Right lobe of liver (tissue), 4 donors: Measurements from ENCODE around the gene CHMP2A.

Experiments used
- CTCF ChIP-seq, 4 donors: fragments of 200-600 bp in 3 of 4; fragments of 450-650 bp in 1 of 4; IDR thresholded peaks; one replicate each; pipeline versions ENCODE4 v1.5.1 to v1.8.0; 2016 to 2022; ENCODE audit warnings: antibody characterized with exemption in 4 of 4, mild to moderate bottlenecking in 2 of 4
- POLR2A ChIP-seq: fragments of 450-650 bp; IDR thresholded peaks from one replicate; pipeline ENCODE4 v1.6.1; 2017; ENCODE audit warnings: antibody characterized with exemption, mild to moderate bottlenecking
- donor health status: DM: no; HTN: no; CAD: no.
- donor health status: DM: no; HTN: no; CAD: no.
- donor health status: DM: no; HTN: yes; CAD: no.

- TF ChIP-seq POLR2A (peak; percentile 86), CTCF (IDR thresholded peaks at IDR 0.05) (no peak)
These were observed 4.5 kb upstream of the CHMP2A start for GRCh38 chr19:58559275-58560006.
